GM12892 (cell line): ENCODE results near the gene FOXD2.

ENCODE experiments used
- POLR2A ChIP-seq: IDR thresholded peaks from 2 replicates; pipeline ENCODE4 v1.6.1; 2011; ENCODE audit warnings: low read depth, low read length, control low read depth
- POLR2AphosphoS5 ChIP-seq: IDR thresholded peaks from 2 replicates; pipeline ENCODE4 v1.6.1; 2011; ENCODE audit warnings: low read depth, low read length, control low read depth

- TF ChIP-seq POLR2A (no peak), POLR2AphosphoS5 (no peak)
Measured at GRCh38 chr1:47459253-47459788, 21.5 kb downstream of the FOXD2 start.
